Measurements from ENCODE around the gene OR51B4.
"Not testable (repeated sequence)": the region's sequence is repeated elsewhere in the genome, so short reads cannot be mapped to it uniquely, and the experiment has no call there.

The OR51B4 gene

GRCh38 chr11:5301846-5302245 is at the start of gene OR51B4:
TSS of gene OR51B4 (minus strand) at chr11:5301946. CDS start at chr11:5301946, 0 bp downstream.
- no peak for DNase-seq

GRCh38 chr11:5351208-5351607 is 49.5 kb upstream of the OR51B4 start, which contains the start of gene OR51B6:
TSS of gene OR51B6 (plus strand) at chr11:5351508. CDS start at chr11:5351508, 0 bp downstream.
- no peak for DNase-seq

- no peak for DNase-seq
These were observed 47.8 kb upstream of the OR51B4 start for GRCh38 chr11:5349550-5349949.

GRCh38 chr11:5348551-5349194 is 46.9 kb upstream of the OR51B4 start:
- no peak for DNase-seq

GRCh38 chr11:5345831-5346230 is 44.1 kb upstream of the OR51B4 start:
- no peak for DNase-seq

GRCh38 chr11:5343474-5344335 is 42.0 kb upstream of the OR51B4 start, which contains the start of gene OR51B5:
TSS of gene OR51B5 (minus strand) at chr11:5343524. CDS start at chr11:5343524, 0 bp downstream.
- DNase-seq = no peak

GRCh38 chr11:5339771-5340322 is 38.1 kb upstream of the OR51B4 start:
- DNase-seq = no peak

GRCh38 chr11:5337253-5337652 is 35.5 kb upstream of the OR51B4 start:
- not testable (repeated sequence) for DNase-seq

- DNase-seq = no peak
These were observed 34.6 kb upstream of the OR51B4 start for GRCh38 chr11:5336331-5336730.

GRCh38 chr11:5335170-5335569 is 33.4 kb upstream of the OR51B4 start:
- DNase-seq = no peak

- no peak for DNase-seq
These were observed 22.5 kb upstream of the OR51B4 start, which contains the start of gene OR51B2 for GRCh38 chr11:5324197-5324596. TSS of gene OR51B2 (minus strand) at chr11:5324297. CDS start at chr11:5324297, 0 bp downstream.

- DNase-seq = no peak
These were observed 15.5 kb upstream of the OR51B4 start for GRCh38 chr11:5317292-5317691.

GRCh38 chr11:5313326-5314023 is 11.7 kb upstream of the OR51B4 start:
- not testable (repeated sequence) for DNase-seq

- DNase-seq = no peak
These were observed 8.7 kb upstream of the OR51B4 start for GRCh38 chr11:5310423-5310822.

- no peak for DNase-seq
These were observed 5.7 kb upstream of the OR51B4 start for GRCh38 chr11:5307256-5308019.

GRCh38 chr11:5304046-5304445 is 2.3 kb upstream of the OR51B4 start:
- no peak for DNase-seq

- DNase-seq = no peak
These were observed 1.9 kb upstream of the OR51B4 start for GRCh38 chr11:5303626-5304025.

- no peak for DNase-seq
These were observed 1.5 kb downstream of the OR51B4 start for GRCh38 chr11:5300251-5300650.

- no peak for DNase-seq
These were observed 3.3 kb downstream of the OR51B4 start for GRCh38 chr11:5298451-5298850.

GRCh38 chr11:5297721-5298323 is 3.9 kb downstream of the OR51B4 start:
- DNase-seq = no peak

GRCh38 chr11:5294342-5294995 is 7.3 kb downstream of the OR51B4 start:
- DNase-seq = not testable (repeated sequence)

Measured in CD4-positive, alpha-beta T cell treated with Interleukin-15 for 1 hour (primary cell).